ENCODE results near the gene PHACTR3. TPM values are rescaled to one million over a fixed set of nuclear protein-coding genes. Genes with fewer than 3 reads are reported as not detected.

PHACTR3 gene
- total RNA-seq, 1 donor from 2014 or later, result 0.51 TPM

- DNase-seq, result no peak
Measured at GRCh38 chr20:59648466-59649070, 44.2 kb downstream of the PHACTR3 start.

GRCh38 chr20:59650418-59650817, 46.1 kb downstream of the PHACTR3 start:
- DNase-seq, result no peak

- DNase-seq, result no peak
Measured at GRCh38 chr20:59652381-59652780, 48.0 kb downstream of the PHACTR3 start.

- no peak for DNase-seq
Measured at GRCh38 chr20:59656417-59656816, 52.1 kb downstream of the PHACTR3 start.

GRCh38 chr20:59657459-59658046, 53.2 kb downstream of the PHACTR3 start:
- no peak for DNase-seq

GRCh38 chr20:59660471-59660870, 56.1 kb downstream of the PHACTR3 start:
- DNase-seq, result no peak

GRCh38 chr20:59661153-59661552, 56.8 kb downstream of the PHACTR3 start:
- no peak for DNase-seq

- DNase-seq, result no peak
Measured at GRCh38 chr20:59661621-59662020, 57.3 kb downstream of the PHACTR3 start.

- DNase-seq, result no peak
Measured at GRCh38 chr20:59662161-59662560, 57.8 kb downstream of the PHACTR3 start.

- DNase-seq, result no peak
Measured at GRCh38 chr20:59662856-59663512, 58.6 kb downstream of the PHACTR3 start.

GRCh38 chr20:59663513-59664060, 59.2 kb downstream of the PHACTR3 start:
- DNase-seq, result no peak

GRCh38 chr20:59664421-59664941, 60.1 kb downstream of the PHACTR3 start:
- DNase-seq, result no peak

- no peak for DNase-seq
Measured at GRCh38 chr20:59665656-59666555, 61.6 kb downstream of the PHACTR3 start.

- no peak for DNase-seq
Measured at GRCh38 chr20:59666586-59666985, 62.2 kb downstream of the PHACTR3 start.

GRCh38 chr20:59667131-59667530, 62.8 kb downstream of the PHACTR3 start:
- no peak for DNase-seq

GRCh38 chr20:59667981-59668515, 63.7 kb downstream of the PHACTR3 start:
- DNase-seq, result no peak

GRCh38 chr20:59668926-59669850, 64.8 kb downstream of the PHACTR3 start:
- DNase-seq, result no peak

- no peak for DNase-seq
Measured at GRCh38 chr20:59670786-59671492, 66.6 kb downstream of the PHACTR3 start.

GRCh38 chr20:59671661-59672471, 67.5 kb downstream of the PHACTR3 start:
- no peak for DNase-seq

GRCh38 chr20:59672576-59672975, 68.2 kb downstream of the PHACTR3 start:
- DNase-seq, result no peak

Measured in dermis blood vessel endothelial cell (primary cell).